ENCODE measurements around the gene EPB41L1.
A peak's percentile ranks its signal among the peaks of the same experiment; 100 is the strongest.

Gene EPB41L1

DNA sequence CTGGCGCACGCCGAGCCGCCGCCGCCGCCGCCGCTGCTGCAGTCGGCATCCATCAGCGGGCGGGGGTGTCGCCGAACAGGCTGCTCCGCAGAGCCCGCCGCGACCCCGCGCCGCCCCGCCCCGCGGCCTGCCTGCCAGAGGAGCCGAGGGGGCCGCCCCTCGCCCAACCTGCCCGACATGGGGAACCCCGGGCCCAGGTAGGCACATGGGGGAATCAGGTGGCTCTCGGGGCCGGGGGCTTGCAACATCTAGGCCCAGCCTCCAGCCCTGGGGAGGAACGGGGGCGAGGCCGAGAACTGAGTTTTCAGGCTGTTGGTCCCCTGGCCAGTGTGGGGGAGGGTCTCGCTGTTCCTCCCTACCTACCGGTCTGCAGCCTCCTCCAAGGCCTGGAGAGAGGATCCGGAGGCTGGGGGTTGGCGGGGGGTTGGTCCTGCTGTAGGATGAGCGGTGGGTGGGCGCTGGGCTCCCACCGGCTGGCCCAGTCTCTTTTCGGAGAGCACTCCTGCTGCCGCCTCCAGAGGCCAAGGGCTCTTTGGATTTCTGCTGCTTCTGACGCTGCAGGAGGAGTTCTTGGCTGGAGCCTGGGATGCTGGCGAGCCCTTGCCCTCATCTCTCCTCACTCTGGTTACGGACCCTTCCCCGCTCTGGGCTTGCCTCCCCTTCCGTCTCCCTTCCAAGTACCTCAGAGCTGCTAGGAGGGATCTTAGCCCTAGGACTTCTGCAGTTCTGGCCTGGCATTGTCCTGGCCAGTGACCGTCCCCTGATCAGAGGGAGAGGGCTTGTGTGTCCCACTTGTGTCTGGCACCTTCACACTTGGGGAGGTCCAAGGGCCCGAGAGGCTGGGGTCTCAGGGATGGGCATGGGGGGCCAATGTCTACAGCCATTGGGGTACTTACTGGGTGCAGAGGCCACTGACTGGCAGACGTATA, at the start of gene EPB41L1:
EPB41L1 (plus strand) TSS at position 41 of the 929 bp plus-strand sequence. CDS start 19,038 bp downstream, outside the sequence.
- Mint-ChIP-seq H3K4me1 (peaks cover 2% of the 10 kb centered on the region), H3K4me3 (peak within 1 kb of the TSS; percentile 13), H3K27ac (no peak within 1 kb of the TSS), H3K27me3 (peaks cover 67% of the 10 kb centered on the region), H3K36me3 (no peaks in the 10 kb centered on the region), H3K9me3 (no peaks in the 10 kb centered on the region)
- CTCF ChIA-PET: interaction anchor here (1.2 to 4.4 kb wide), 4 partner anchors 16 to 163 kb away, joined by 3 to 26 read pairs (median 4); no protein-coding TSS in a partner anchor
- peak; percentile 31 for DNase-seq

DNA sequence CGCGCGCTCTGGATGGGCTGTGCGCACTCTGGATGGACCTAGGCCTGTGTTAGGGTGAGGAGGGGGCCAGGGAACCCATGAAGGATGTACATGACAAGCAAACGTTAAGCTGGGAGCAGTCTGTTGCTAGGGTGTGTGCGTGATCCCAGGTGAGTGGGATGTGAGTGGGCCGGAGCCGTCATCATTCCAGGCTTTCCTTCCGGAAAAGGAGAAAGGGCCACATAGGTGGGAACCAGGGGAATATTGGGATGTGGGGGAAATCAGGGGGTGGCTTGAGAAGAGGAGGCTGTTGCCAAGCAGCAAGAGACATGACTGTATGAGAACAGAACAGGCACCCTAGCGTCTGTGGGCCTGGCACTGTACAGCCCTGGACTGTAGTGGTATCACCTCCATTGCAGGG, 49.7 kb upstream of the EPB41L1 start:
- CTCF ChIA-PET: no interaction called here
- H3K9me3 Mint-ChIP-seq: no peaks in the 10 kb centered on the region
- H3K36me3 Mint-ChIP-seq: no peaks in the 10 kb centered on the region

DNA sequence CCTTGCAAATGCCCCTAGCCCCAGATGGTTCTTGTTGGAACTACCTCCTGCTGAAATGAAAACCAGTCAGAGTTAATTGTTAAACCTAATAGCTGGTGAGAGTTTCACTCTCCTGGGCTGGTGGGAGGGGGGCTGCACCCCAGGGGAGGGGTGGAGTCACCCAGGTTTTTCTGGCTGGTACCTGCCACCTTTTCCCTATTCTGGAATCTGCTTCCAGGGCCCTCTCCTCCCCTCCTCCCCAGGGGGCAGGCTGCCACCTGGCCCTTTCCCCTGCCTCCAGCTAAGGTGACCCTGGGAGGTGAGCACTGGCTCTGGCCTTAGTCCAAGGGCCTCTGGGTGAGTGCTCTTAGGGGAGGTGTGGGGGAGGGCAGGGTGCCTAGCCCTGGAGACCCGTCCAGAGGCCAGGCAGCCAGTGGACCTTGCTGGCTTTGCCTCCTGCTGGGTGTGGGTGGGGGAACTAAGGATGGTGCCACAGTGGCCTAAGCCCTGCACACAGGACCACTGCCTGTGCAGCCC, 48.8 kb upstream of the EPB41L1 start:
- CTCF ChIA-PET: no interaction called here
- H3K4me3 Mint-ChIP-seq: no peak overlapping the region

More for the DNA sequence above, 49.7 kb upstream of the EPB41L1 start:
- Mint-ChIP-seq H3K27me3 (peaks cover 17% of the 10 kb centered on the region), H3K4me1 (no peaks in the 10 kb centered on the region), H3K27ac (no peak overlapping the region), H3K4me3 (no peak overlapping the region)
- no peak for DNase-seq

DNA sequence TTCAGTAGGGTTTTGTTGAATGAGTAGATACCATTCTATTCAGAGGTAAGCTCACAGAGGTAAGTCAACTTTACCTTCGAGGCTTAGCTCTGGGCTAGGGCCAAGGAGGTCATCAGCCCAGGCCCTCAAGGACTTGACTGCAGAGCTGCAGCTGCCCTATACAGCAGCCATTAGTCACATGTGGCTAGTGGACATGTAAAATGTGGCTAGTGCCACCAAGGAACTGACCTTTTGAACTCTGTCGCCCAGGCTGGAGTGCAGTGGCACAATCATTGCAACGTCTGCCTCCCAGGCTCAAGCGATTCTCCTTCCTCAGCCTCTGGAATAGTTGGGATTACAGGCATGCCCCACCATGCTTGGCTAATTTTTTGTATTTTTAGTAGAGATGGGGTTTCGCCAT, 47.9 kb upstream of the EPB41L1 start:
- Mint-ChIP-seq H3K27me3 (peaks cover 9% of the 10 kb centered on the region), H3K36me3 (no peaks in the 10 kb centered on the region), H3K9me3 (no peaks in the 10 kb centered on the region), H3K27ac (no peak overlapping the region), H3K4me1 (no peaks in the 10 kb centered on the region), H3K4me3 (no peak overlapping the region)
- CTCF ChIA-PET: no interaction called here
- DNase-seq: no peak

More for the DNA sequence above, 48.8 kb upstream of the EPB41L1 start:
- H3K27me3 Mint-ChIP-seq: peaks cover 13% of the 10 kb centered on the region
- H3K36me3 Mint-ChIP-seq: no peaks in the 10 kb centered on the region
- H3K27ac Mint-ChIP-seq: no peak overlapping the region
- DNase-seq: no peak
- H3K9me3 Mint-ChIP-seq: no peaks in the 10 kb centered on the region
- H3K4me1 Mint-ChIP-seq: no peaks in the 10 kb centered on the region

DNA sequence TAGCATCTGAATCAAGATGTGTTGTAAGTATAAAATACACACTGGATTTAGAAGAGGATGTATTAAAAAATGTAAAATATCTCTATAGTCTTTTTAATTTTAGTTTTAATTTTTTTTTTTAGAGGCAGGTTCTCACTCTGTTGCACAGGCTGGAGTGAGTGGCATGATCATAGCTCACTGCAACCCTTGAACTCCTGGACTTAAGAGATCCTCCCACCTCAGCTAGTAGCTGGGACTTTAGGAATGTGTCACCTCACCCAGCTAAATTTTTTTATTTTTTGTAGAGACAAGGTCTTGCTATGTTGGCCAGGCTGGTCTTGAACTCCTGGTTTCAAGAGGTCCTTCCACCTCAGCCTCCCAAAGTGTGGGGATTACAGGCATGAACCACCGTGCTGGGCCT, 46.7 kb upstream of the EPB41L1 start:
- no peaks in the 10 kb centered on the region for H3K9me3 Mint-ChIP-seq
- no peak overlapping the region for H3K4me3 Mint-ChIP-seq
- H3K36me3 Mint-ChIP-seq: no peaks in the 10 kb centered on the region
- no peak for DNase-seq
- H3K27ac Mint-ChIP-seq: no peak overlapping the region
- no peaks in the 10 kb centered on the region for H3K4me1 Mint-ChIP-seq
- CTCF ChIA-PET: interaction anchor here (0.7 kb wide), 1 partner anchor 10 kb away, joined by 3 read pairs; no protein-coding TSS in a partner anchor
- peaks cover 14% of the 10 kb centered on the region for H3K27me3 Mint-ChIP-seq

DNA sequence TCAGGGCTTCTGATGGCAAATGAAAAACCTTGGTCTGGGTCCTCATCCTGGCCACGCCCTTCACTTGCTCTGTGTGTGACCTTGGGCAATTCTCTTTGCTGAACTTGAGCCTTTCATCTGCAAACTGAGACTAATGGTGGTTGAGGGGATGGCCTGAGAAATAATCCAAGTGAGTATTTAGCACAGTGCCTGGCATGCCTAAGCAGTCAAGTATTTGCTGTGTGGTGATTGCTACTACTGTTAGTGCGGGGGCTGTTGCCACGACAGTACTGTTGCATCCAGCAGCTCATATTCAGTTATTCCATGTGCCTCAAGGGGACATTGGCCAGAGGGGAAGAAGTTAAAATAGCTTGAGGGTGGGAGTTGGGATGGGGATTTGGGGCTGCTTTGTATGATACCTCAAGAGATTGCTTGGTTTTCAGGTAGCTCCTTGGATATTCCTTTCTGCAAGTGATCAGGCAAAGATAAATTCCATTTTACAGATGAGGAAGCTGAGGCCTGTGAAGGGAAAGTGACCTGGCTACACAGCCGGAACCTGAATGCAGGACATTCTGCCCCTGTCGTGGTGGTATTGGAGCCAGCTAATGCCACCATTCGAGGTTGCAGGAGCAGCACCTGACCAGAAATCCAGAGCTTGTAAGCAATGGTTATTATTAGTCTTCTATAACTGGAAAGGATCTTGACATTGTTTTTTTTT, 45.1 kb upstream of the EPB41L1 start:
- DNase-seq: no peak
- CTCF ChIA-PET: interaction anchor here (1.6 to 2.5 kb wide), 2 partner anchors 28 to 116 kb away, joined by 5 to 7 read pairs; no protein-coding TSS in a partner anchor

DNA sequence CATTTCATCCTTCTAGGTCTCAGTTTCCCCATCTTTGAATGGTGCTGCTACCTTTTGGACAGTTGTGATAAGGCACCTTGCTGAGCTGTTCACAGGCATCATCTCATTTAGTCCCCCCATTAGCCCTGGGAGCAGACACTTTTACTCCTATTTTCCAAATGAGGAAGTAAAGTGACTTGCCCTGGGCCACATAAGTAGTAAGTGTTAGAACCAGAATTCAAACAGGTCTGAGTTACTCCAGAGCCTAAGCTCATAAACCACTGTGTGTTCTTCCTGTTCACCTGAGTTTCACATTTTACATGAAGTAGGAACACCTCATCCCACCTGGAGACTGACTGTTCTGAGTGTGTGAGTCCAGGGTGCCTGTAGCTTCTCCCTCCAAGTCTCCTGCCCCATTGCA, 43.5 kb upstream of the EPB41L1 start:
- no peak overlapping the region for H3K27ac Mint-ChIP-seq
- H3K36me3 Mint-ChIP-seq: no peaks in the 10 kb centered on the region

More for the DNA sequence above, 45.1 kb upstream of the EPB41L1 start:
- Mint-ChIP-seq H3K27me3 (peaks cover 20% of the 10 kb centered on the region), H3K36me3 (no peaks in the 10 kb centered on the region), H3K27ac (no peak overlapping the region), H3K9me3 (no peaks in the 10 kb centered on the region), H3K4me1 (no peaks in the 10 kb centered on the region), H3K4me3 (no peak overlapping the region)

DNA sequence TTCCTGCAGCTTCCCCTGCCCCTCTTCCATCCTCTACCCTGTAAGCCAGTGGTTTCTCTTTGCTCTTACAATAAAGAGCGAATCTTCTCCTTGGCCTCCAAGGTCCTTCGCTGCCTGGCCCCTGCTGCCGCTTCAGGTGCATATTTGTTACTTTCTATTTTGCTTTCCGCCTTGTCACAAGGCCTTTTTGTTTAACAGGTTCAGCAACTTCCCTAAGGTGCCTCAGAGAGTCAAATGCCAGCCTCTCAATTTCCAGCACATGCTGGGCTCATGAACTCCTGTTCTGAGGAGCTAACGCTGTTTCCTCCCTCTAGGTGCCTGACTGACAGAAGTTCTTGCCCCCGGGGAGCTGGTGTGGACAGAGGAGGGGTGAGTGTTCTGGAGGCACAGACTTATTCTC, 42.4 kb upstream of the EPB41L1 start:
- DNase-seq: no peak
- H3K27ac Mint-ChIP-seq: no peak overlapping the region
- H3K36me3 Mint-ChIP-seq: no peaks in the 10 kb centered on the region
- no peak overlapping the region for H3K4me3 Mint-ChIP-seq
- CTCF ChIA-PET: no interaction called here
- no peaks in the 10 kb centered on the region for H3K9me3 Mint-ChIP-seq
- H3K4me1 Mint-ChIP-seq: no peaks in the 10 kb centered on the region
- peaks cover 36% of the 10 kb centered on the region for H3K27me3 Mint-ChIP-seq

More for the DNA sequence above, 43.5 kb upstream of the EPB41L1 start:
- CTCF ChIA-PET: interaction anchor here (2.5 kb wide), 1 partner anchor 27 kb away, joined by 7 read pairs; no protein-coding TSS in a partner anchor
- H3K4me1 Mint-ChIP-seq: no peaks in the 10 kb centered on the region
- H3K9me3 Mint-ChIP-seq: no peaks in the 10 kb centered on the region
- H3K4me3 Mint-ChIP-seq: no peak overlapping the region
- DNase-seq: no peak
- H3K27me3 Mint-ChIP-seq: peaks cover 26% of the 10 kb centered on the region

DNA sequence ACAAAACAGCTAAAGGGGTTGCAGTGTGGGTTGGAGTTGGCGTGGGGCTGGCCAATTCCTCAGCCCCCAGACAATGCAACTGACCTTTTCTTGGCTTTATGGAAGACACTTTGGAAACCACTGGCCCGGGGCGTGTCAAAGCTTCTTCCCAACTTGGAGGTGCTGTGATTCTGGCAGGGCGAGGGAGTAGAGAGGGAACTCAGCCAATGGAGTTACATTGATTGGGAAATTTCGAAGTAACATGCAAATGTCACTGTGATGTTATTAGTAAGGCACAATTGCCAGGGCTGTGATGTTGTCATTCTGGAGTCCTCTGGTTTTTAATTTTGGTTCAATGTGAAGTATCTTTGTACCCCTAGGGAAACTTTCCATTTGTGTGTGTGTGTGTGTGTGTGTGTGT, 41.5 kb upstream of the EPB41L1 start:
- Mint-ChIP-seq H3K36me3 (no peaks in the 10 kb centered on the region), H3K9me3 (no peaks in the 10 kb centered on the region), H3K27ac (no peak overlapping the region), H3K27me3 (peaks cover 44% of the 10 kb centered on the region), H3K4me1 (no peaks in the 10 kb centered on the region), H3K4me3 (no peak overlapping the region)
- DNase-seq: no peak
- CTCF ChIA-PET: no interaction called here

DNA sequence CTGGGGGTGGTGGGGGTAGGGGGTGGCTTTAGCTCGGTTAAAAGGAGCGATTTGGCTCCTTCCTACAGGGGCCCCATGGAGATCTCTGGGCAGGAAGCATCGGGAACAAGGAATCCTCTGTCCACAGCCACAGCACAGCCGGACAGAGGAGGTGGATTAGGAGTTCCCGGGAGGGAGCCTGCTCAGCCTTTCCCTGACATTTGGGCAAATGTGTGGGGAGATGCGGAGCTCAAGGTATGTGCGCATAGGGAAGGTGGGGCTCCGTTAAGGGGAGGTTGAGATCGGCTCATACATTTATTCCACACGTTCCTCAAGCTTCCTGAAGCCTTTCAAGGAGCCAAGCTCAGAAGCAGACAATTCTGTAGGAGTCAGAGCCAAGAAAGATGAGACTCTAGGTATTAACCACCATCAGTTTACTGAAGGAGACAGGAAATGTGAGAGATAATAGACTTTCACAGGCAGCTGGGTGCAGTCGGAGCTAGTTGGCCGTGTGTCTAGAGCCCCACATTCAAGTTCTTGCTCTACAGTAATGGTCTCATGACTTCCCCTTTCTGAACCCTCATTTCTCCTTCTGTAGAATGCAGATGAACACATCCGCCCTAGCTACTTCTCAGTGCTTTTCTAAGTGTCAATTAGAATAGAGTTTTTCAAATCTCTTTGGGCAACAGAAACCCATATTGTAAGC, 40.8 kb upstream of the EPB41L1 start:
- no peak overlapping the region for H3K27ac Mint-ChIP-seq
- H3K4me3 Mint-ChIP-seq: no peak overlapping the region
- DNase-seq: no peak
- no peaks in the 10 kb centered on the region for H3K36me3 Mint-ChIP-seq
- CTCF ChIA-PET: interaction anchor here (1.0 to 1.8 kb wide), 2 partner anchors 25 to 121 kb away, joined by 3 to 6 read pairs; no protein-coding TSS in a partner anchor
- H3K9me3 Mint-ChIP-seq: no peaks in the 10 kb centered on the region
- H3K27me3 Mint-ChIP-seq: peaks cover 47% of the 10 kb centered on the region
- H3K4me1 Mint-ChIP-seq: no peaks in the 10 kb centered on the region

DNA sequence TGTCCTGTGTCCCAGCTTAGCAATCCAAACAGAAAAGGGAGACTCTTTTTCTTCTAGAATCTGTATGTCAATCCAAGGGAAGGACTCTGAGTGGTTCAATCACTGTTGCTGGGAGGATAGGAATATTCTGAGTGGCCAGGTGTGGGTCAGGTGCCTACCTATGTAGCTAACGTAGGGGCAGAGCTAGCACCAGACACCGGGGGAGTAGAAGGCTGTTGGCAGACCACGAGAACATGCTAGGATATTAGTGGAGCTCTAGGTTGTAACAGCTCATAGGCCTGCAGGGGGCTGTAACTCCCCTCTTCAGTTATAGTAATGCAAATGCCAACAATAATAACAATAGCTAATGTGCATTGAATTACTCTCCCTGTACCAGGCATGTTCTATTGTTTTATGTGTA, 39.8 kb upstream of the EPB41L1 start:
- no peak overlapping the region for H3K27ac Mint-ChIP-seq
- H3K4me3 Mint-ChIP-seq: no peak overlapping the region
- no peaks in the 10 kb centered on the region for H3K9me3 Mint-ChIP-seq
- no peak for DNase-seq
- CTCF ChIA-PET: interaction anchor here (0.8 to 1.8 kb wide), 4 partner anchors 24 to 124 kb away, joined by 3 to 6 read pairs (median 4); no protein-coding TSS in a partner anchor
- peaks cover 56% of the 10 kb centered on the region for H3K27me3 Mint-ChIP-seq
- no peaks in the 10 kb centered on the region for H3K4me1 Mint-ChIP-seq
- H3K36me3 Mint-ChIP-seq: no peaks in the 10 kb centered on the region

DNA sequence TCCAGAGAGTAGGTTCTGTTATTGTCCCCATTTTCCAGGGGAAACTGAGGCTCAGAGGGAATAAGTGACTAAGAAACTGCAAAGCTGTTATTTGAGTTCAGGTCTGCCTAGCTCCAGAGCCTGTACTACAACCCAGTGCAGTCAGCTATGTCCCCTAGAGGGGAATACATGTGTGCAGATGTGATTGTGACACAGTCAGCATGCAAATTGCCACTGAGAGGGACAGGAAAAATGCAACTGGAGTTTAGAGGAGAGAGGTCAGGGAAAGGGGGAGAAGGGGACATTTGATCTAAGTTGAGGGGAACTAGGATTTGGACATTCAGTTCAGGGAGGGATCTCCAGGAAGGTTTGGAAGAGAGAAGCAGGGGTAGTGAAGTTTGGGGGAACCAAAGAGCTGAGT, 38.6 kb upstream of the EPB41L1 start:
- H3K27ac Mint-ChIP-seq: no peak overlapping the region
- CTCF ChIA-PET: interaction anchor here (1.6 kb wide), 1 partner anchor 125 kb away, joined by 5 read pairs; no protein-coding TSS in a partner anchor
- no peaks in the 10 kb centered on the region for H3K9me3 Mint-ChIP-seq

DNA sequence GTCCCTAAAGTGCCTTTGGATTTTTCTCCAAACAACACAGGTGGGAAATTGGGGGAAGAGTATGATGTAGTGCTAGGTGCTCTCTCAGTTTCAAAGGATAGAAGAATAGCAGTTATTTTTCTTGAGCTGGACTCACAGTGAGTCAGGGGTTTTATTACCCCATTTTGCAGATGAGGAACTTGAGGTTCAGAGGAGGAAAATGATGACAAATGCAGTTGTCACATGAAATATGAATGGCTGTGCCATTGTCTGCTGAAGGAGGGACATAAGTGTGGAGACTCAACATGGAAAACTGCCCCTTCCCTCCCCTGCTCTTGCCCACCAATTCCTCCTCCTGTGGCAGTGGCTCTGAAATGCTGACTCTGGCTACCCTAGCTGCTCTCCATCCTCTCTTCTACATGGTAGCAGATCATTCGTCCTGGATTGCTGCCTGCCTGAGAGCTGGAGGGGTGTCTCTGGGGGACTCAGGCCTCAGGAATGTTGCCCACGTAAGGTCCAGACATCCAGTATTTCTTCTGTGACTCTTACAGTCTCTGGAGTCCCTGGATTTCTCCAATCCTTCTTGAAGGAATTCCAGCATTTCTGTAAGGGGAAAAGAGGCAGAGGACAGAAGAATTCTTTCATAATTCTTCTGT, 37.6 kb upstream of the EPB41L1 start:
- H3K27ac Mint-ChIP-seq: no peak overlapping the region

More for the DNA sequence above, 38.6 kb upstream of the EPB41L1 start:
- no peaks in the 10 kb centered on the region for H3K4me1 Mint-ChIP-seq
- no peaks in the 10 kb centered on the region for H3K36me3 Mint-ChIP-seq
- peaks cover 60% of the 10 kb centered on the region for H3K27me3 Mint-ChIP-seq
- DNase-seq: no peak
- H3K4me3 Mint-ChIP-seq: no peak overlapping the region

More for the DNA sequence above, 37.6 kb upstream of the EPB41L1 start:
- no peaks in the 10 kb centered on the region for H3K4me1 Mint-ChIP-seq
- H3K4me3 Mint-ChIP-seq: no peak overlapping the region
- CTCF ChIA-PET: no interaction called here
- H3K36me3 Mint-ChIP-seq: no peaks in the 10 kb centered on the region
- DNase-seq: no peak
- no peaks in the 10 kb centered on the region for H3K9me3 Mint-ChIP-seq
- peaks cover 60% of the 10 kb centered on the region for H3K27me3 Mint-ChIP-seq
